MM.1S (cell line): Measurements from ENCODE around the gene CLCA2.

Experiments
- CTCF ChIP-seq: fragments of 300-600 bp; sonication (generic); IDR thresholded peaks from 2 replicates; pipeline ENCODE4 v1.5.1; 2016; ENCODE audit warnings: antibody characterized with exemption, low read length, mixed read lengths
- EZH2 ChIP-seq: fragments of 300-600 bp; sonication (generic); optimal IDR thresholded peaks from 2 replicates; pipeline ENCODE3; 2017; ENCODE audit warnings: low read depth, mild to moderate bottlenecking, antibody characterized with exemption, low read length, mixed read lengths

- TF ChIP-seq CTCF (no peak), EZH2 (no peak)
These were observed 34.7 kb upstream of the CLCA2 start for GRCh38 chr1:86389307-86389706.
